Left lung (tissue), 10 donors: ENCODE measurements around the gene MAP7D3. TPM values are rescaled to one million over a fixed set of nuclear protein-coding genes. Genes with fewer than 3 reads are reported as not detected.
"Not testable (repeated sequence)": the region's sequence is repeated elsewhere in the genome, so short reads cannot be mapped to it uniquely, and the experiment has no call there.

Source experiments
- ATAC-seq: fragments of 200-7000 bp; cut with Tn5 transposase; one replicate; pipeline ENCODE4 v1.9.1; 2020; ENCODE audit warnings: moderate library complexity
- DNase-seq, 4 donors: peaks; one replicate each; pipeline ENCODE4 v3.0.0-alpha.2; 2013 to 2020
- H3K27ac ChIP-seq, 2 donors: fragments of 200-600 bp; sonication (generic) in 1 of 2; one replicate each; pipeline versions ENCODE4 v1.5.0 to v1.8.0; 2020 to 2021
- H3K27me3 ChIP-seq, 2 donors: fragments of 200-600 bp; sonication (generic) in 1 of 2; one replicate each; pipeline versions ENCODE4 v1.5.0 to v1.8.0; 2020 to 2021
- H3K36me3 ChIP-seq, 2 donors: fragments of 200-600 bp; sonication (generic) in 1 of 2; one replicate each; pipeline versions ENCODE4 v1.5.0 to v1.8.0; 2020 to 2021
- H3K4me1 ChIP-seq, 2 donors: fragments of 200-600 bp; one replicate each; pipeline ENCODE4 v1.8.0; 2021
- H3K4me3 ChIP-seq, 2 donors: fragments of 200-600 bp; sonication (generic) in 1 of 2; one replicate each; pipeline versions ENCODE4 v1.5.0 to v1.8.0; 2020 to 2021; ENCODE audit warnings: mild to moderate bottlenecking in 1 of 2
- H3K9me3 ChIP-seq, 2 donors: fragments of 200-600 bp; sonication (generic) in 1 of 2; one replicate each; pipeline versions ENCODE4 v1.5.0 to v1.8.0; 2020 to 2021
- intact Hi-C, 2 donors: fragments of 100-400 bp; cut with DNase I; formaldehyde crosslinking; loops; one replicate each; pipeline versions ENCODE4 v1.11.2 to v1.14.2; 2022
- polyA plus RNA-seq, 6 donors: library from polyadenylated mRNA; unstranded; fragments of 120-200 nt; gene quantifications; one replicate each; pipeline ENCODE4 v1.2.1, GENCODE V29; 2013; ENCODE audit not compliant: insufficient read length in 6 of 6
- total RNA-seq, 2 donors: library from RNA; stranded (reverse); fragmentation: NEBNext Ultra II Directional; extraction: Animal tissue kit (Norgen Biotek cat#: 25700); gene quantifications; one replicate each; pipeline ENCODE4 v1.2.1, GENCODE V29; 2021
- TF ChIP-seq, protein P1 (sequence below), 2 donors: fragments of 200-600 bp; sonication (generic) in 1 of 2; IDR thresholded peaks; one replicate each; pipeline versions ENCODE4 v1.5.0 to v1.8.0; 2021; ENCODE audit warnings: antibody characterized with exemption in 2 of 2
- donor health status: DM: no; HTN: yes; CAD: no.
- donor health status: DM: no; HTN: no; CAD: no.

Gene MAP7D3
- total and polyA plus RNA-seq, 8 donors, result 7.6 to 19.7 (median 16.5) TPM

DNA sequence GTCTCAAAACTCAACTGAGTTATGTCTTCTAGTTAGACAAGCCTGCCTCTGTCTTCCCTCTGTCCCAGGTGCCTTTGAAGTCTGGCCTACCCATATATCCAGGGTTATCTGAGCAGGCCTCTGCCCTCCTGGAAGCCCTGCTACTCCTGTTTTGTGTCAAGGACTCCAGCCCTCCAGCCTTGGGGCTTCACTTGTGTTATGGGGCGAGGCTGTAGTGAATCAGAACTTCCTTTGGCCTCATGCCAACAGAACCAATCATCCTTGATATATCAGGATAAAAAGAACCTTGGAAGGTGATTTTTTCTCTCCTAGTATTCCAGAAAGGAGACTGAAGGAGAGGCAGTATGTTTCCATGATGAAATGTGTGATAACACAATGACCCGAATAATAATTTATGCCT lies 40.6 kb upstream of the MAP7D3 start:
- intact Hi-C loops, result no loop called here
- Histone ChIP-seq H3K4me3 (no peak overlapping the region), H3K27ac (no peak overlapping the region), H3K36me3 (no peaks in the 10 kb centered on the region), H3K27me3 (no peaks in the 10 kb centered on the region), H3K4me1 (no peaks in the 10 kb centered on the region), H3K9me3 (no peaks in the 10 kb centered on the region)
- ATAC-seq (no peak), DNase-seq (no peak)
- TF ChIP-seq, protein P1, sequence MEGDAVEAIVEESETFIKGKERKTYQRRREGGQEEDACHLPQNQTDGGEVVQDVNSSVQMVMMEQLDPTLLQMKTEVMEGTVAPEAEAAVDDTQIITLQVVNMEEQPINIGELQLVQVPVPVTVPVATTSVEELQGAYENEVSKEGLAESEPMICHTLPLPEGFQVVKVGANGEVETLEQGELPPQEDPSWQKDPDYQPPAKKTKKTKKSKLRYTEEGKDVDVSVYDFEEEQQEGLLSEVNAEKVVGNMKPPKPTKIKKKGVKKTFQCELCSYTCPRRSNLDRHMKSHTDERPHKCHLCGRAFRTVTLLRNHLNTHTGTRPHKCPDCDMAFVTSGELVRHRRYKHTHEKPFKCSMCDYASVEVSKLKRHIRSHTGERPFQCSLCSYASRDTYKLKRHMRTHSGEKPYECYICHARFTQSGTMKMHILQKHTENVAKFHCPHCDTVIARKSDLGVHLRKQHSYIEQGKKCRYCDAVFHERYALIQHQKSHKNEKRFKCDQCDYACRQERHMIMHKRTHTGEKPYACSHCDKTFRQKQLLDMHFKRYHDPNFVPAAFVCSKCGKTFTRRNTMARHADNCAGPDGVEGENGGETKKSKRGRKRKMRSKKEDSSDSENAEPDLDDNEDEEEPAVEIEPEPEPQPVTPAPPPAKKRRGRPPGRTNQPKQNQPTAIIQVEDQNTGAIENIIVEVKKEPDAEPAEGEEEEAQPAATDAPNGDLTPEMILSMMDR (IDR thresholded peaks at IDR 0.05), result no peak

DNA sequence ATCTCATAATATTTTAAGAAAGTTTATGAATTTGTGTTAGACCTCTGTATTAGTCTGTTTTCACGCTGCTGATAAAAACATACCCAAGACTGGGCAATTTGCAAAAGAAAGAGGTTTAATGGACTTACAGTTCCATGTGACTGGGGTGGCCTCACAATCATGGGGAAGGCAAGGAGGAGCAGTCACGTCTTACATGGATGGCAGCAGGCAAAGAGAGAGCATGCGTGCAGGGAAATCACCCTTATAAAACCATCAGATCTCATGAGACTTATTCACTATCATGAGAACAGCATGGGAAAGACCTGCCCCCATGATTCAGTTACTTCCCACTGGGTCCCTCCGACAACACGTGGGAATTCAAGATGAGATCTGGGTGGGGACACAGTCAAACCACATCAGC lies 35.2 kb upstream of the MAP7D3 start:
- H3K36me3 ChIP-seq, H3K27me3 ChIP-seq, ATAC-seq, H3K4me1 ChIP-seq, H3K27ac ChIP-seq, H3K9me3 ChIP-seq, intact Hi-C loops, H3K4me3 ChIP-seq, DNase-seq: not testable (repeated sequence)

DNA sequence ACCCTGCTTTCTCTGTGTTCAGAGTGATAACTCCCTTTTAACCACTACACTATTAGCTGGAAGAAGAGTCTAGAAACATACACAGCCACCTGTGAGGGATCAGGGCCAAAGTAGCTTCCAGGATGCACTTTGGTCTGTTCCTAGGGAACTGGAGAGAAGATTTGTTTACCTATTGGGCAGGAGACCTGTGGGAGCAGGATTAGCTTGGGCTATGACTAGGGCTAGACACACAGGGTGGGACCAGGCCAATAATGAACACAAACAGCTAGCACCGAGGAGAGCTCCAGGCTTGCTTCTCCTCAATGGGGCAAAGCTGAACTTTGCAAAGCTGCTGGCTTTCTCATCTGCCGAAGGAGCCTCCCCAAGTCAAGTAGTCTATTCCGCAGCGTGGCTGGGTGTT lies 24.4 kb upstream of the MAP7D3 start:
- no peaks in the 10 kb centered on the region for H3K27me3 ChIP-seq
- DNase-seq (no peak), ATAC-seq (no peak)
- no peaks in the 10 kb centered on the region for H3K36me3 ChIP-seq
- intact Hi-C loops, result no loop called here
- no peak overlapping the region for H3K4me3 ChIP-seq
- TF ChIP-seq, protein P1 (IDR thresholded peaks at IDR 0.05), result no peak
- H3K27ac ChIP-seq, result no peak overlapping the region
- H3K9me3 ChIP-seq, result no peaks in the 10 kb centered on the region
- no peaks in the 10 kb centered on the region for H3K4me1 ChIP-seq

DNA sequence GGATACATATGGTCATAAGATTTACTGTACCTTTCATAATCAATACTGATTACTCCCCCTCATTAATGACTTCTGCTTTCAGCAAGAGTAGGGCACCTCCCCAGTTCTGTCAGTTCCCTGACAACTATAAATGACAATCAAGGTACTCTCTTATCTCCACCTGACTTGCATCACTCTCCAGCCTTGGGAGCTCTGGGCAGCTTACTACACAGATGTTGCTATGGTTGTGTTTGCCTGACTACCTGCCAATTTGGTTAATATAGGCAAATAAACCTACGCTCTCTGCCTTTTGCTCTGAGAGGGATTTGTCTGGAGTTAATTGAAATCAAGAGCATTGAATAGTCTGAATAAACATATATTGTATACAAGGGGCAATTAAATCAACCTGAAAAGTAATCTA lies 22.8 kb upstream of the MAP7D3 start:
- intact Hi-C loops, result no loop called here
- H3K4me3 ChIP-seq, result no peak overlapping the region
- no peak overlapping the region for H3K27ac ChIP-seq
- no peak for ATAC-seq
- no peaks in the 10 kb centered on the region for H3K27me3 ChIP-seq
- no peak for DNase-seq
- H3K9me3 ChIP-seq, result no peaks in the 10 kb centered on the region
- H3K4me1 ChIP-seq, result no peaks in the 10 kb centered on the region
- TF ChIP-seq, protein P1 (IDR thresholded peaks at IDR 0.05), result no peak
- H3K36me3 ChIP-seq, result no peaks in the 10 kb centered on the region

DNA sequence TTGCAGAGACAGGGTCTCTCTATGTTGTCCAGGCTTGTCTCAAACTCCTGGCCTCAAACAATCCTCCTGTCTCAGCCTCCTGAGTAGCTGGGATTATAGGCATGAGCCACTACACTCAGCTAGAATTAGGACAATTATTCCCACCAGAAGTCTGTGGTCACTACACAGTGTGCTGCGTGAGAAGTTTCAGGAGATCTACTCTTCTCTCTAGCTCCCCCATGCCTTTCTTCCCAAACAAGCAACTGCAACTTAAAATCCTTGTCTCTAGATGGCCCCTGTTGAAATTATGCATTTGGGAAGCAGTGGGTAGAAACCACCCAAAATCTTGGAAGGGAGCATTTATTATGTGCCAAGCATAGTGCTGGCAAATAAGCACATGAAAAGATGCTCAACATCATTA lies 21.1 kb upstream of the MAP7D3 start:
- TF ChIP-seq, protein P1 (IDR thresholded peaks at IDR 0.05), result no peak
- no peaks in the 10 kb centered on the region for H3K27me3 ChIP-seq
- intact Hi-C loops, result no loop called here
- DNase-seq, result no peak
- H3K4me1 ChIP-seq, result no peaks in the 10 kb centered on the region
- H3K9me3 ChIP-seq, result no peaks in the 10 kb centered on the region
- no peak overlapping the region for H3K27ac ChIP-seq
- ATAC-seq, result no peak
- no peak overlapping the region for H3K4me3 ChIP-seq
- no peaks in the 10 kb centered on the region for H3K36me3 ChIP-seq

DNA sequence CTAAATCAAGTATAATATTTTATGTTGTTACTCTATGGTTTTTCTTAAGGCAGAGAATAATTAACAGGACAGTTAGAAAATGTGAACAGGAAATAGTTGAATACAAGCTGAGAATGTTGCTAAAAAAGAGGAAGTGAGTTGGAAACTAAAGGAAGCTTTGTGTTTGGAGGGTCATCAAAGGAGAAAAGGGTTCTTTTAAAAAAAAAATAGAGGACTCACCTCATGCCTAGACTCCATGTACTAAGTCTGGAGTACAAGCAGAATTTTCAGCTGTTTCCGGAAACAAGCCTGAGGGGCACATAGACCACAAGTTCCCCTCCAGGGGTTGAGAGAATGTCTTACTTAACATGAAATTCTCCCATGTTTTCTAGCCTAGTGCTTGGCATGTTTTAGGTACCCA lies 20.1 kb upstream of the MAP7D3 start:
- TF ChIP-seq, protein P1 (IDR thresholded peaks at IDR 0.05), result no peak
- no peak for DNase-seq
- H3K27me3 ChIP-seq, result no peaks in the 10 kb centered on the region
- H3K4me3 ChIP-seq, result no peak overlapping the region
- intact Hi-C loops, result no loop called here
- no peaks in the 10 kb centered on the region for H3K9me3 ChIP-seq
- no peaks in the 10 kb centered on the region for H3K36me3 ChIP-seq
- no peak overlapping the region for H3K27ac ChIP-seq
- H3K4me1 ChIP-seq, result no peaks in the 10 kb centered on the region
- no peak for ATAC-seq
